ENCODE data around the gene HIKESHI.
"Not testable (repeated sequence)": the region's sequence is repeated elsewhere in the genome, so short reads cannot be mapped to it uniquely, and the experiment has no call there.

Gene HIKESHI

GRCh38 chr11:86275493-86276370 is 26.3 kb upstream of the HIKESHI start:
- Histone ChIP-seq H3K27ac (ENCODE audit: low read depth, low read length) (no peak overlapping the region), H3K9me3 (ENCODE audit: low read length) (no peaks in the 10 kb centered on the region), H3K9ac (ENCODE audit: low read length) (no peak overlapping the region), H3K27me3 (ENCODE audit: control insufficient read depth in 1 of 2, insufficient read depth in 2 of 2, low read length in 2 of 2) (no peaks in the 10 kb centered on the region), H3K4me1 (ENCODE audit: insufficient read depth, low read length) (no peaks in the 10 kb centered on the region), H3K4me3 (ENCODE audit: low read depth in 1 of 2, low read length in 2 of 2) (no peak overlapping the region), H3K36me3 (ENCODE audit: insufficient read depth, low read length) (peaks cover 20% of the 10 kb centered on the region)

- H3K9me3 ChIP-seq (ENCODE audit: low read length) = no peaks in the 10 kb centered on the region
- no peaks in the 10 kb centered on the region for H3K27me3 ChIP-seq (ENCODE audit: control insufficient read depth in 1 of 2, insufficient read depth in 2 of 2, low read length in 2 of 2)
- H3K9ac ChIP-seq (ENCODE audit: low read length) = no peak overlapping the region
- peaks cover 20% of the 10 kb centered on the region for H3K36me3 ChIP-seq (ENCODE audit: insufficient read depth, low read length)
- no peak overlapping the region for H3K4me3 ChIP-seq (ENCODE audit: low read depth in 1 of 2, low read length in 2 of 2)
- no peaks in the 10 kb centered on the region for H3K4me1 ChIP-seq (ENCODE audit: insufficient read depth, low read length)
- H3K27ac ChIP-seq (ENCODE audit: low read depth, low read length) = no peak overlapping the region
Observed at GRCh38 chr11:86277741-86278140, 24.3 kb upstream of the HIKESHI start.

GRCh38 chr11:86278226-86278625 is 23.8 kb upstream of the HIKESHI start:
- H3K9ac ChIP-seq (ENCODE audit: low read length) = no peak overlapping the region
- H3K4me1 ChIP-seq (ENCODE audit: insufficient read depth, low read length) = no peaks in the 10 kb centered on the region
- no peak overlapping the region for H3K4me3 ChIP-seq (ENCODE audit: low read depth in 1 of 2, low read length in 2 of 2)
- H3K27me3 ChIP-seq (ENCODE audit: control insufficient read depth in 1 of 2, insufficient read depth in 2 of 2, low read length in 2 of 2) = no peaks in the 10 kb centered on the region
- H3K36me3 ChIP-seq (ENCODE audit: insufficient read depth, low read length) = peaks cover 20% of the 10 kb centered on the region
- no peaks in the 10 kb centered on the region for H3K9me3 ChIP-seq (ENCODE audit: low read length)
- H3K27ac ChIP-seq (ENCODE audit: low read depth, low read length) = no peak overlapping the region

GRCh38 chr11:86279747-86280146 is 22.3 kb upstream of the HIKESHI start:
- no peaks in the 10 kb centered on the region for H3K4me1 ChIP-seq (ENCODE audit: insufficient read depth, low read length)
- no peaks in the 10 kb centered on the region for H3K9me3 ChIP-seq (ENCODE audit: low read length)
- peaks cover 20% of the 10 kb centered on the region for H3K36me3 ChIP-seq (ENCODE audit: insufficient read depth, low read length)
- no peak overlapping the region for H3K9ac ChIP-seq (ENCODE audit: low read length)
- no peaks in the 10 kb centered on the region for H3K27me3 ChIP-seq (ENCODE audit: control insufficient read depth in 1 of 2, insufficient read depth in 2 of 2, low read length in 2 of 2)
- H3K27ac ChIP-seq (ENCODE audit: low read depth, low read length) = no peak overlapping the region
- no peak overlapping the region for H3K4me3 ChIP-seq (ENCODE audit: low read depth in 1 of 2, low read length in 2 of 2)

GRCh38 chr11:86287468-86287796 is 14.6 kb upstream of the HIKESHI start:
- H3K4me1 ChIP-seq (ENCODE audit: insufficient read depth, low read length) = no peaks in the 10 kb centered on the region

GRCh38 chr11:86288776-86289507 is 13.1 kb upstream of the HIKESHI start:
- Histone ChIP-seq H3K27ac (ENCODE audit: low read depth, low read length) (no peak overlapping the region), H3K9ac (ENCODE audit: low read length) (no peak overlapping the region)

More at GRCh38 chr11:86287468-86287796, 14.6 kb upstream of the HIKESHI start:
- Histone ChIP-seq H3K9ac (ENCODE audit: low read length) (no peak overlapping the region), H3K27ac (ENCODE audit: low read depth, low read length) (no peak overlapping the region), H3K36me3 (ENCODE audit: insufficient read depth, low read length) (no peaks in the 10 kb centered on the region), H3K9me3 (ENCODE audit: low read length) (no peaks in the 10 kb centered on the region), H3K4me3 (ENCODE audit: low read depth in 1 of 2, low read length in 2 of 2) (no peak overlapping the region), H3K27me3 (ENCODE audit: control insufficient read depth in 1 of 2, insufficient read depth in 2 of 2, low read length in 2 of 2) (no peaks in the 10 kb centered on the region)

GRCh38 chr11:86289508-86290280 is 12.3 kb upstream of the HIKESHI start:
- H3K27me3 ChIP-seq (ENCODE audit: control insufficient read depth in 1 of 2, insufficient read depth in 2 of 2, low read length in 2 of 2); H3K9ac ChIP-seq (ENCODE audit: low read length); H3K4me1 ChIP-seq (ENCODE audit: insufficient read depth, low read length); H3K27ac ChIP-seq (ENCODE audit: low read depth, low read length); H3K4me3 ChIP-seq (ENCODE audit: low read depth in 1 of 2, low read length in 2 of 2); H3K9me3 ChIP-seq (ENCODE audit: low read length); H3K36me3 ChIP-seq (ENCODE audit: insufficient read depth, low read length): not testable (repeated sequence)

More at GRCh38 chr11:86288776-86289507, 13.1 kb upstream of the HIKESHI start:
- Histone ChIP-seq H3K4me1 (ENCODE audit: insufficient read depth, low read length) (no peaks in the 10 kb centered on the region), H3K9me3 (ENCODE audit: low read length) (no peaks in the 10 kb centered on the region), H3K27me3 (ENCODE audit: control insufficient read depth in 1 of 2, insufficient read depth in 2 of 2, low read length in 2 of 2) (no peaks in the 10 kb centered on the region), H3K36me3 (ENCODE audit: insufficient read depth, low read length) (no peaks in the 10 kb centered on the region), H3K4me3 (ENCODE audit: low read depth in 1 of 2, low read length in 2 of 2) (no peak overlapping the region)

GRCh38 chr11:86291466-86292262 is 10.4 kb upstream of the HIKESHI start:
- Histone ChIP-seq H3K4me1 (ENCODE audit: insufficient read depth, low read length) (no peaks in the 10 kb centered on the region), H3K36me3 (ENCODE audit: insufficient read depth, low read length) (no peaks in the 10 kb centered on the region), H3K9ac (ENCODE audit: low read length) (no peak overlapping the region), H3K27me3 (ENCODE audit: control insufficient read depth in 1 of 2, insufficient read depth in 2 of 2, low read length in 2 of 2) (no peaks in the 10 kb centered on the region), H3K27ac (ENCODE audit: low read depth, low read length) (no peak overlapping the region), H3K9me3 (ENCODE audit: low read length) (no peaks in the 10 kb centered on the region), H3K4me3 (ENCODE audit: low read depth in 1 of 2, low read length in 2 of 2) (no peak overlapping the region)

- H3K9ac ChIP-seq (ENCODE audit: low read length) = no peak overlapping the region
- H3K36me3 ChIP-seq (ENCODE audit: insufficient read depth, low read length) = no peaks in the 10 kb centered on the region
- H3K9me3 ChIP-seq (ENCODE audit: low read length) = no peaks in the 10 kb centered on the region
- H3K27me3 ChIP-seq (ENCODE audit: control insufficient read depth in 1 of 2, insufficient read depth in 2 of 2, low read length in 2 of 2) = no peaks in the 10 kb centered on the region
- H3K4me3 ChIP-seq (ENCODE audit: low read depth in 1 of 2, low read length in 2 of 2) = no peak overlapping the region
- H3K4me1 ChIP-seq (ENCODE audit: insufficient read depth, low read length) = no peaks in the 10 kb centered on the region
- H3K27ac ChIP-seq (ENCODE audit: low read depth, low read length) = no peak overlapping the region
Observed at GRCh38 chr11:86292912-86293616, 9.0 kb upstream of the HIKESHI start.

- no peaks in the 10 kb centered on the region for H3K27me3 ChIP-seq (ENCODE audit: control insufficient read depth in 1 of 2, insufficient read depth in 2 of 2, low read length in 2 of 2)
- H3K27ac ChIP-seq (ENCODE audit: low read depth, low read length) = no peak overlapping the region
- no peaks in the 10 kb centered on the region for H3K9me3 ChIP-seq (ENCODE audit: low read length)
- no peaks in the 10 kb centered on the region for H3K4me1 ChIP-seq (ENCODE audit: insufficient read depth, low read length)
- H3K36me3 ChIP-seq (ENCODE audit: insufficient read depth, low read length) = no peaks in the 10 kb centered on the region
- no peak overlapping the region for H3K4me3 ChIP-seq (ENCODE audit: low read depth in 1 of 2, low read length in 2 of 2)
- no peak overlapping the region for H3K9ac ChIP-seq (ENCODE audit: low read length)
Observed at GRCh38 chr11:86294026-86294425, 8.0 kb upstream of the HIKESHI start.

Data from muscle layer of colon (tissue), 2 donors.